BJ (cell line): ENCODE data around the gene SAFB. TPM values are rescaled to one million over a fixed set of nuclear protein-coding genes. Genes with fewer than 3 reads are reported as not detected.
"Not testable (repeated sequence)": the region's sequence is repeated elsewhere in the genome, so short reads cannot be mapped to it uniquely, and the experiment has no call there.

ENCODE experiments used
- CTCF ChIA-PET: fragments of 350-600 bp; formaldehyde crosslinking; extraction: SDS; loops from one replicate; lab custom pipeline; 2021; ENCODE audit warnings: antibody characterized with exemption, inconsistent platforms; lab: Yijun Ruan, JAX
- POLR2A ChIA-PET: fragments of 300-600 bp; sonication (Branson Sonifier 250); formaldehyde crosslinking; extraction: SDS; loops from one replicate; lab custom pipeline; 2021; ENCODE audit warnings: antibody characterized with exemption; lab: Charles Lee
- DNase-seq: peaks from one replicate; pipeline ENCODE4 v3.0.0-alpha.2; 2011; ENCODE audit warnings: low read depth
- H3K27me3 ChIP-seq: 2 replicates; pipeline ENCODE4 v1.6.0; 2011; ENCODE audit warnings: low read length; ENCODE audit not compliant: control insufficient read depth, insufficient read depth
- H3K36me3 ChIP-seq: 2 replicates; pipeline ENCODE4 v1.5.1; 2011; ENCODE audit warnings: low read length; ENCODE audit not compliant: control insufficient read depth, insufficient read depth
- H3K4me3 ChIP-seq: 2 replicates; pipeline ENCODE4 v1.5.1; 2011; ENCODE audit warnings: low read depth, mild to moderate bottlenecking, control low read depth, low read length
- polyA plus RNA-seq: library from polyadenylated mRNA; depleted of rRNA; stranded (reverse); fragments of >200 nt; gene quantifications from 2 replicates; pipeline ENCODE4 v1.2.3, GENCODE V29; 2011
- TF ChIP-seq, protein P1 (sequence below): IDR thresholded peaks from 2 replicates; pipeline ENCODE4 v1.5.1; 2011; ENCODE audit warnings: low read depth, mild to moderate bottlenecking, control low read depth, inconsistent platforms, low read length, moderate library complexity; ENCODE audit not compliant: insufficient read depth

SAFB gene
- polyA plus RNA-seq, 1 experiment: 20.8 TPM

DNA sequence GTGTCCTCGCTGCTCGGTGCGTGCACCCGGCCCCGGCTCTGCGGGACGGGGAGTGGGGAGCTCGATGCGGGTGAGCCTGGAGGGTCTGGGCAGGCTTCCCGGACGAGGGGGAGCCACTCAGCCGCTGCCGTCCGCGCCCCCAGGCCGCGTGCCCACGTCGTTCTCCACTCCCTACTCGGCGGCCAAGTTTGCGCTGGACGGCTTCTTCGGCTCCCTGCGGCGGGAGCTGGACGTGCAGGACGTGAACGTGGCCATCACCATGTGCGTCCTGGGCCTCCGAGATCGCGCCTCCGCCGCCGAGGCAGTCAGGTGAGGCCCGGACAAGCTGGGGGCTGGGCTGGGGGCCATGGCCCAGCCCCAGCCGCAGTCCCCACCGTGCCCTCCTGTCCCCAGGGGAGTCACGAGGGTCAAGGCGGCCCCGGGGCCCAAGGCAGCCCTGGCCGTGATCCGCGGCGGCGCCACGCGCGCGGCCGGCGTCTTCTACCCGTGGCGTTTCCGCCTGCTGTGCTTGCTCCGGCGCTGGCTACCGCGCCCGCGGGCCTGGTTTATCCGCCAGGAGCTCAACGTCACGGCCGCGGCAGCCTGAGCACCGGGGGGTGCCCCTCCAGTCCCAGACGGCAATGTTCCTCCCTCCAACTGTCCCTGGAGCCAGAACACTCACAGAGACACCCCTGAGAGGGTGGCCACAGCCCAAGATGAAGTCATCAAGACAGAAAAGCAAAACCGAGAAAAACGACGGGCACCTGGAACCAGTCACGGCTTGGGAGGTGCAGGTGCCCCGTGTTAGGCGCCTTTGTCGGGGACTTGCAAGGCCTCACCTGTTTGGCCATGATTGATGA lies 64.7 kb downstream of the SAFB start:
- ChIA-PET POLR2A (interaction anchor here (1.0 to 1.2 kb wide), 2 partner anchors 31 to 33 kb away, joined by 4 to 7 read pairs; partner anchors contain the start of genes CATSPERD and LONP1), CTCF (interaction anchor here (0.6 to 2.1 kb wide), 15 partner anchors 9 to 711 kb away, joined by 3 to 11 read pairs (median 4); partner anchors contain the start of genes CATSPERD, LONP1, SAFB and SAFB2)
- Histone ChIP-seq H3K4me3 (peak overlapping the region; percentile 56), H3K27me3 (no peaks in the 10 kb centered on the region), H3K36me3 (peaks cover 15% of the 10 kb centered on the region)
- no peak for DNase-seq
- TF ChIP-seq, protein P1, sequence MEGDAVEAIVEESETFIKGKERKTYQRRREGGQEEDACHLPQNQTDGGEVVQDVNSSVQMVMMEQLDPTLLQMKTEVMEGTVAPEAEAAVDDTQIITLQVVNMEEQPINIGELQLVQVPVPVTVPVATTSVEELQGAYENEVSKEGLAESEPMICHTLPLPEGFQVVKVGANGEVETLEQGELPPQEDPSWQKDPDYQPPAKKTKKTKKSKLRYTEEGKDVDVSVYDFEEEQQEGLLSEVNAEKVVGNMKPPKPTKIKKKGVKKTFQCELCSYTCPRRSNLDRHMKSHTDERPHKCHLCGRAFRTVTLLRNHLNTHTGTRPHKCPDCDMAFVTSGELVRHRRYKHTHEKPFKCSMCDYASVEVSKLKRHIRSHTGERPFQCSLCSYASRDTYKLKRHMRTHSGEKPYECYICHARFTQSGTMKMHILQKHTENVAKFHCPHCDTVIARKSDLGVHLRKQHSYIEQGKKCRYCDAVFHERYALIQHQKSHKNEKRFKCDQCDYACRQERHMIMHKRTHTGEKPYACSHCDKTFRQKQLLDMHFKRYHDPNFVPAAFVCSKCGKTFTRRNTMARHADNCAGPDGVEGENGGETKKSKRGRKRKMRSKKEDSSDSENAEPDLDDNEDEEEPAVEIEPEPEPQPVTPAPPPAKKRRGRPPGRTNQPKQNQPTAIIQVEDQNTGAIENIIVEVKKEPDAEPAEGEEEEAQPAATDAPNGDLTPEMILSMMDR: no peak

DNA sequence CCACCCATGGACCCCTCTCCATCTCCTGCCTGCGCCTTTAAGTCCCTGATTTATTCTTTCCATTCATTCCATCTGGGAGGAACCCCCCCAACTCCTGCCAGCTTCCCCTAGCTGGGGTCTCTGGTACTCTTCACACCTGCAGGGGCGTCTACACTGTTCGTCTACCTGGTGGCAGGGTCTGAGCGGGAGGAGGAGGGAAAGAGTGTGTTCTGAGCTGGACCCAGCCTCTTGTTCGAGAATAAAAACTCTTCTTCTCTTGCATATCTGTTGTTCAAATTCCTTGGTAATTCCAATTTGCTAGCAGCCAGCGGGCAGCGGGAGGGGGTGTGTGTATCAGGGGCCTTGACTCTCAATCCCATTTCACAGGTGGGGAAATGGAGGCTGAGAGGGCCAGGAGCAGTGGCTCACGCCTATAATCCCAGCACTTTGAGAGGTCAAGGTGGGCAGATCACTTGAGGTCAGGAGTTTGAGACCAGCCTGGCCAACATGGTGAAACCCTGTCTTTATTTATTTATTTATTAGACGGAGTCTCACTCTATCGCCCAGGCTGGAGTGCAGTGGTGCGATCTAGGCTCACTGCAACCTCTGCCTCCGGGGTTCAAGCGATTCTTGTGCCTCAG lies 65.5 kb downstream of the SAFB start:
- peaks cover 22% of the 10 kb centered on the region for H3K36me3 ChIP-seq
- H3K27me3 ChIP-seq, POLR2A ChIA-PET, H3K4me3 ChIP-seq, DNase-seq: not testable (repeated sequence)
- CTCF ChIA-PET: interaction anchor here (1.7 to 2.6 kb wide), 4 partner anchors 12 to 67 kb away, joined by 5 to 11 read pairs (median 8); no protein-coding TSS in a partner anchor

DNA sequence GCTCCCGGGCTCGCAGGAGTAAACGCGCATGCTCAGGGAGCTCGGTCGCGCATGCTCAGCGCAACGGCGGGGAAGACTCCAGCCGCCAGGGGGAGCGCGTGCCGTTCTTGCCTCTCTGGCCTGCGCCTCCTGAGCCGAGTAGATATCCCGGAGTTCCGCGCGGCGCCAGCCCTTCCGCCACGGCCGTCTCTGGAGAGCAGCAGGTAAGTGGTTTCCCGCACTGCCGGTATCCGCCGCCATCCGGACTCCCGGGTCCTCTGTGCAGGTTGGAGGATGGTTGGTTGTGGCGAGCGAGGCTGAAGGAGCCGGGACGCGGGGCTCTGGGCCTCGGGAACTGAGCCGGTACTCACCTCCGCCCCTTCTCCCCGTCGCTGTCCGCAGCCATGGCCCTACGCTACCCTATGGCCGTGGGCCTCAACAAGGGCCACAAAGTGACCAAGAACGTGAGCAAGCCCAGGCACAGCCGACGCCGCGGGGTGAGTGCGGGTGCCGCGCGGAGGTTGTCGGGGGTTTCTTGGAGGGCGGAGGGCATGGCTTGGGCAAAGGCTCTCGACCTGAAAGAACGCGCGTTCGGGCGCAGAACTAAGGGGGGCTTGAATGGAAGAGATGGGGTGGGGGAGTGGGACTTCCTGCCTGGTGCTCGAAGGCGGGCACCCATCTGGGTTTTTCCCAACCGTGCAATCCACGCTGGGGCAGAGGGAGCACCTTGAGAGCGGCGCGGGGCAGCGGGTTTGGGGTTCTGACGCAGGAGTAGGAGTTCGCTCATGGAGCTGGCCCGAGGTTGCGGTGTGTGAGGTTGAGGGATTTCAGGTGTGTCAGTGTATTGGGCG lies 67.5 kb downstream of the SAFB start, which contains the start of gene RPL36:
TSS of gene RPL36 (plus strand) at position 171 of the 830 bp plus-strand sequence. CDS start at position 384, 213 bp downstream.
- ChIA-PET CTCF (interaction anchor here (0.7 to 2.6 kb wide), 19 partner anchors 9 to 377 kb away, joined by 3 to 12 read pairs (median 4); partner anchors contain the start of genes CATSPERD, HSD11B1L, LONP1 and MICOS13), POLR2A (interaction anchor here (0.5 to 0.8 kb wide), 3 partner anchors 30 to 114 kb away, joined by 3 read pairs; partner anchors contain the start of genes CATSPERD, LONP1 and SAFB)
- Histone ChIP-seq H3K27me3 (no peaks in the 10 kb centered on the region), H3K36me3 (peaks cover 39% of the 10 kb centered on the region), H3K4me3 (peak within 1 kb of the TSS; percentile 78)
- DNase-seq: peak; percentile 81
- TF ChIP-seq, protein P1: peak; percentile 99

DNA sequence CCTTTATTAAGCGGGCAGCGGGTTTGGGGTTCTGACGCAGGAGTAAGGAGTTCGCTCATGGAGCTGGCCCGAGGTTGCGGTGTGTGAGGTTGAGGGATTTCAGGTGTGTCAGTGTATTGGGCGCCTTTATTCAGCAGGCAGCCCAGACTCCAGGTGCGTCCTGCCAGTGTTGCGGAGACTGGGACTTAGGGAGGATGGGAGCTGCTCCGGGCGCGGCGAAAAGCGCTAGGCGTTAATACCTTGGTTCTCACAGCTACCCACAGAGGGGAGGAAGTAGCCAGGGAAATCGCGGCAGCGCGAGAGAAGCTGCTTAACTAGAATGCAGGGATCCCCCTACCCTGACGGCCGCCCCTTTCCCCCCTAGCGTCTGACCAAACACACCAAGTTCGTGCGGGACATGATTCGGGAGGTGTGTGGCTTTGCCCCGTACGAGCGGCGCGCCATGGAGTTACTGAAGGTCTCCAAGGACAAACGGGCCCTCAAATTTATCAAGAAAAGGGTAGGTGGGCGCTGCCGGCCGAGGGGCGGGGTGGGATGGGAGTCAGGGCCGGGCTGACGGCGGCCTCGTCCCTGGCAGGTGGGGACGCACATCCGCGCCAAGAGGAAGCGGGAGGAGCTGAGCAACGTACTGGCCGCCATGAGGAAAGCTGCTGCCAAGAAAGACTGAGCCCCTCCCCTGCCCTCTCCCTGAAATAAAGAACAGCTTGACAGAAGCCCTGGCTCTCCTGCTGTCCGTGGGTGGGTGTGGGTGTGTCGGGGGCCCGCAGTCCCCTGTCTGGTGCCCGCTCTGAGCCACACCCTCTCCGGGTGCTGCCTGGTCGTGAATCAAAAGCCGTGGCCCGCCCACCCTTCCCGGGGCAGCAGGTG lies 68.3 kb downstream of the SAFB start:
- TF ChIP-seq, protein P1: no peak
- POLR2A ChIA-PET: interaction anchor here (0.6 to 0.8 kb wide), 3 partner anchors 29 to 93 kb away, joined by 3 read pairs; partner anchors contain the start of genes CATSPERD, LONP1 and SAFB
- Histone ChIP-seq H3K36me3 (peaks cover 47% of the 10 kb centered on the region), H3K27me3 (no peaks in the 10 kb centered on the region), H3K4me3 (peak overlapping the region; percentile 78)
- CTCF ChIA-PET: interaction anchor here (0.7 to 2.6 kb wide), 11 partner anchors 16 to 378 kb away, joined by 3 to 11 read pairs (median 4); partner anchors contain the start of genes CATSPERD, SAFB and SAFB2
- no peak for DNase-seq
